PC-9 (cell line): ENCODE data around the gene LRRTM2. TPM values are rescaled to one million over a fixed set of nuclear protein-coding genes. Genes with fewer than 3 reads are reported as not detected.

Source experiments
- BruUV-seq: library from RNA; stranded (reverse); fragments of 400-500 nt; replicated peaks from 2 replicates; lab custom pipeline; 2021; lab: Mats Ljungman, UMichigan
- CTCF ChIA-PET: fragments of 300-600 bp; sonication (Branson Sonifier 250); formaldehyde crosslinking; loops from one replicate; lab custom pipeline; 2022; ENCODE audit warnings: antibody characterized with exemption; lab: Charles Lee
- POLR2A ChIA-PET: fragments of 300-600 bp; sonication (Branson Sonifier 250); formaldehyde crosslinking; loops from one replicate; lab custom pipeline; 2022; ENCODE audit warnings: antibody characterized with exemption; ENCODE audit not compliant: unreplicated experiment; lab: Charles Lee
- DNase-seq, 2 experiments: peaks; one replicate each; pipeline versions ENCODE4 v3.0.0 to v3.0.0-alpha.2; 2015 to 2022; ENCODE audit warnings: mixed read lengths in 1 of 2
- H2AFZ ChIP-seq: fragments of 200-600 bp; sonication (generic); 2 replicates; pipeline ENCODE4 v1.8.1; 2017; ENCODE audit warnings: antibody characterized with exemption
- H3F3A ChIP-seq: fragments of 200-600 bp; sonication (generic); 2 replicates; pipeline ENCODE4 v1.8.1; 2017; ENCODE audit warnings: antibody characterized with exemption, mild to moderate bottlenecking, low read depth; ENCODE audit not compliant: insufficient read depth
- H3K27ac ChIP-seq: fragments of 200-600 bp; sonication (generic); 2 replicates; pipeline ENCODE4 v1.6.1; 2016; ENCODE audit warnings: mixed run types
- H3K27me3 ChIP-seq: fragments of 200-600 bp; sonication (generic); 2 replicates; pipeline ENCODE4 v1.6.1; 2016; ENCODE audit warnings: low read depth, mixed run types; ENCODE audit not compliant: insufficient read depth
- H3K36me3 ChIP-seq: fragments of 200-600 bp; sonication (generic); 2 replicates; pipeline ENCODE4 v1.6.1; 2016; ENCODE audit warnings: low read depth, mixed run types
- H3K4me1 ChIP-seq: fragments of 200-600 bp; sonication (generic); replicated peaks from 2 replicates; pipeline ENCODE4 v1.6.1; 2016; ENCODE audit warnings: mixed run types; ENCODE audit not compliant: insufficient read depth
- H3K4me2 ChIP-seq: fragments of 200-600 bp; sonication (generic); 2 replicates; pipeline ENCODE4 v1.6.1; 2017; ENCODE audit warnings: mixed run types
- H3K4me3 ChIP-seq: fragments of 200-600 bp; sonication (generic); 2 replicates; pipeline ENCODE4 v1.6.1; 2016; ENCODE audit warnings: mixed run types
- H3K79me2 ChIP-seq: fragments of 200-600 bp; sonication (generic); 2 replicates; pipeline ENCODE4 v1.6.1; 2017; ENCODE audit warnings: low read depth, mixed run types
- H3K9me2 ChIP-seq: fragments of 200-600 bp; sonication (generic); 2 replicates; pipeline ENCODE4 v1.8.1; 2017; ENCODE audit warnings: mild to moderate bottlenecking; ENCODE audit not compliant: insufficient read depth
- H3K9me3 ChIP-seq: fragments of 200-600 bp; sonication (generic); 2 replicates; pipeline ENCODE4 v1.8.1; 2016; ENCODE audit warnings: low read depth; ENCODE audit not compliant: insufficient read depth
- H4K20me1 ChIP-seq: fragments of 200-600 bp; sonication (generic); 2 replicates; pipeline ENCODE4 v1.8.1; 2017; ENCODE audit not compliant: insufficient read depth
- CTCF ChIP-seq: fragments of 200-600 bp; sonication (generic); conservative IDR thresholded peaks from 2 replicates; pipeline ENCODE4 v1.6.1; 2017; ENCODE audit warnings: mixed run types, antibody characterized with exemption, mild to moderate bottlenecking, moderate library complexity
- EZH2 ChIP-seq: fragments of 200-600 bp; sonication (generic); IDR thresholded peaks from 2 replicates; pipeline ENCODE4 v1.8.0; 2017; ENCODE audit warnings: antibody characterized with exemption, low read depth
- intact Hi-C: fragments of 100-400 bp; cut with micrococcal nuclease; formaldehyde crosslinking; loops from one replicate; pipeline ENCODE4 v1.10.0; 2022; ENCODE audit not compliant: unreplicated experiment
- total RNA-seq: library from RNA; stranded (reverse); gene quantifications from 2 replicates; pipeline ENCODE4 v1.2.3, GENCODE V29; 2021

LRRTM2 gene
- total RNA-seq, 1 experiment from 2014 or later: not detected

GRCh38 chr5:138884094-138884493, 9.0 kb upstream of the LRRTM2 start:
- no peaks in the 10 kb centered on the region for H3K27me3 ChIP-seq
- peaks cover 60% of the 10 kb centered on the region for H3K79me2 ChIP-seq
- H2AFZ ChIP-seq: no peak overlapping the region
- POLR2A ChIA-PET: no interaction called here
- peaks cover 41% of the 10 kb centered on the region for H3K36me3 ChIP-seq
- TF ChIP-seq EZH2: no peak
- no peak for TF ChIP-seq CTCF
- DNase-seq: no peak
- no peak overlapping the region for H3K4me3 ChIP-seq
- intact Hi-C loops: loop anchor here (5.0 kb wide), 1 partner anchor 232 kb away; no protein-coding TSS in a partner anchor
- H3K27ac ChIP-seq: no peak overlapping the region; the same call in 1 of the 2 replicates
- H3K9me2 ChIP-seq: no peaks in the 10 kb centered on the region
- CTCF ChIA-PET: no interaction called here
- no peaks in the 10 kb centered on the region; the same call in 1 of the 2 replicates for H3K9me3 ChIP-seq
- H3K4me1 ChIP-seq: peaks cover 16% of the 10 kb centered on the region
- no peak overlapping the region for H3K4me2 ChIP-seq
- BruUV-seq: no TSS peak
- H3F3A ChIP-seq: peaks cover 15% of the 10 kb centered on the region; the same call in 1 of the 2 replicates
- H4K20me1 ChIP-seq: peaks cover 41% of the 10 kb centered on the region

DNA sequence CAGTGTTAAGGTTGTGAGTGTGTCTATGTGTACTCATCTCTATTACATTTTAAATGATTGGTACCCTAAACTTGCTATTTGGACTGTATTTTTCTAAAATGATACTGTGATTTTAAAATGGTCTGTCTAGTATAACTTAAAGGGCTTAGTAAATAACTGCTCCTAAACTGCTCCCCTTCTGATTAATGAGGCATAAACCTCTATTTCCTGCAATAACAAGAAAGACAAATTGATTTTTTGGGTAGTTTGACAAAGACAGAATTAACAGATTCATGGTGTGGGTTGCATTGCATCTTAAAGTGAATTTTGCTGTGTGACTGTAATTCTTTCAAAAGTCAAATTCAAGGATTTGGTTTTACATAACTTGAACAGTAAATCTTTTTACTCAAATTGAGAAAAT, 8.1 kb upstream of the LRRTM2 start:
- H3K4me3 ChIP-seq: no peak overlapping the region
- no peak overlapping the region for H3K4me2 ChIP-seq
- peaks cover 67% of the 10 kb centered on the region for H3K79me2 ChIP-seq
- H3K4me1 ChIP-seq: peaks cover 16% of the 10 kb centered on the region
- H3K9me3 ChIP-seq: no peaks in the 10 kb centered on the region
- CTCF ChIA-PET: no interaction called here
- no peaks in the 10 kb centered on the region for H3K9me2 ChIP-seq
- no TSS peak for BruUV-seq
- POLR2A ChIA-PET: no interaction called here
- no peak overlapping the region for H3K27ac ChIP-seq
- peaks cover 50% of the 10 kb centered on the region for H4K20me1 ChIP-seq
- H3F3A ChIP-seq: peaks cover 15% of the 10 kb centered on the region; the same call in 1 of the 2 replicates
- no peak for DNase-seq
- H3K27me3 ChIP-seq: no peaks in the 10 kb centered on the region
- intact Hi-C loops: loop anchor here (5.0 kb wide), 1 partner anchor 231 kb away; no protein-coding TSS in a partner anchor
- H3K36me3 ChIP-seq: peaks cover 32% of the 10 kb centered on the region; the same call in 1 of the 2 replicates
- TF ChIP-seq CTCF (no peak), EZH2 (no peak)
- H2AFZ ChIP-seq: no peak overlapping the region

DNA sequence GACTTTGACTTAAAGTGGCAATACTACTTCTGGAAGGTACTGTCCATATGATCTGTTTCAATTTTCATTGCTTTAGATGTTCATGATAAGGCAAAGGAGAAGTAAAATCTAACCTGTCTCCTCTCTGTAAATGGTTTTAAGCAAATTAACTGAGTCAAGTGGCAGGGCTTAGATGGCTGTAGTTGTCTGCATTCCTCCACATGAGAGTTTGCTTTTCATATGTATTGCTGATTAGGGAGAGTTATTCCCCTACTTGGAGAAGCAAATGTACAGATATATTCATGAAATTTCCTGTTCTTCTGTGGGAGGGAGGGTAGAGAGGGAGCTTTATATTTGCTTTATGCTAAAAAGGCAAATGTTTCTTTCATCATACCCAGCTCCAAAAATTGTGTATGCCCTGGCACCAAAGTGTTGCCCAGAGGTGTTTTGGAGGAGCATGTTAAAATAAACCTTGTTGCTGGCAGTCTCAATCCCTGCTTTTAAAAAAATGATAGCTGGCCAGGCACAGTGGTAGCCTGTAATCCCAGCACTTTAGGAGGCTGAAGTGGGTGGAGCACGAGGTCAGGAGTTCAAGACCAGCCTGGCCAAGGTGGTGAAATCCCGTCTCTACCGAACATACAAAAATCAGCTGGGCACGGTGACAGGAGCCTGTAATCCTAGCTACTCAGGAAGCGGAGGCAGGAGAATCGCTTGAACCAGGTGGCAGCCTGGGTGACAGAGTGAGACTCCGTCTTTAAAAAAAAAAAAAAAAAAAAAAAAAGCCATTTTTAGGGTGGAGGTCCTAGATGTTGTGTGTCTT, 3.5 kb upstream of the LRRTM2 start:
- Histone ChIP-seq H3K9me2 (no peaks in the 10 kb centered on the region), H3F3A (peaks cover 2% of the 10 kb centered on the region; the same call in 1 of the 2 replicates), H3K27me3 (no peaks in the 10 kb centered on the region), H3K9me3 (no peaks in the 10 kb centered on the region), H3K79me2 (peaks cover 95% of the 10 kb centered on the region), H3K4me3 (no peak overlapping the region), H3K4me1 (peaks cover 5% of the 10 kb centered on the region; the same call in 1 of the 2 replicates), H4K20me1 (peaks cover 77% of the 10 kb centered on the region), H3K36me3 (peaks cover 11% of the 10 kb centered on the region; the same call in 1 of the 2 replicates), H3K27ac (no peak overlapping the region), H3K4me2 (no peak overlapping the region), H2AFZ (no peak overlapping the region)
- ChIA-PET CTCF (no interaction called here), POLR2A (interaction anchor here (0.6 to 0.7 kb wide), 2 partner anchors 14 to 456 kb away, joined by 5 to 6 read pairs; no protein-coding TSS in a partner anchor)
- intact Hi-C loops: no loop called here
- BruUV-seq: no TSS peak
- TF ChIP-seq EZH2 (no peak), CTCF (no peak)
- DNase-seq: no peak
